ENCODE results near the gene HSD11B1L. TPM values are rescaled to one million over a fixed set of nuclear protein-coding genes. Genes with fewer than 3 reads are reported as not detected.
"Not testable (repeated sequence)": the region's sequence is repeated elsewhere in the genome, so short reads cannot be mapped to it uniquely, and the experiment has no call there.

HSD11B1L gene
- total RNA-seq, 1 donor from 2014 or later = 6.6 TPM

GRCh38 chr19:5683177-5683886 is 2.5 kb downstream of the HSD11B1L start:
- H3K9me3 ChIP-seq = no peaks in the 10 kb centered on the region
- DNase-seq = no peak
- no peak for ATAC-seq
- intact Hi-C loops (cut with DNase I) = no loop called here
- peaks cover 16% of the 10 kb centered on the region for H3K4me1 ChIP-seq
- TF ChIP-seq, protein P1, sequence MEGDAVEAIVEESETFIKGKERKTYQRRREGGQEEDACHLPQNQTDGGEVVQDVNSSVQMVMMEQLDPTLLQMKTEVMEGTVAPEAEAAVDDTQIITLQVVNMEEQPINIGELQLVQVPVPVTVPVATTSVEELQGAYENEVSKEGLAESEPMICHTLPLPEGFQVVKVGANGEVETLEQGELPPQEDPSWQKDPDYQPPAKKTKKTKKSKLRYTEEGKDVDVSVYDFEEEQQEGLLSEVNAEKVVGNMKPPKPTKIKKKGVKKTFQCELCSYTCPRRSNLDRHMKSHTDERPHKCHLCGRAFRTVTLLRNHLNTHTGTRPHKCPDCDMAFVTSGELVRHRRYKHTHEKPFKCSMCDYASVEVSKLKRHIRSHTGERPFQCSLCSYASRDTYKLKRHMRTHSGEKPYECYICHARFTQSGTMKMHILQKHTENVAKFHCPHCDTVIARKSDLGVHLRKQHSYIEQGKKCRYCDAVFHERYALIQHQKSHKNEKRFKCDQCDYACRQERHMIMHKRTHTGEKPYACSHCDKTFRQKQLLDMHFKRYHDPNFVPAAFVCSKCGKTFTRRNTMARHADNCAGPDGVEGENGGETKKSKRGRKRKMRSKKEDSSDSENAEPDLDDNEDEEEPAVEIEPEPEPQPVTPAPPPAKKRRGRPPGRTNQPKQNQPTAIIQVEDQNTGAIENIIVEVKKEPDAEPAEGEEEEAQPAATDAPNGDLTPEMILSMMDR (IDR thresholded peaks at IDR 0.05) = no peak
- no peak overlapping the region for H3K27ac ChIP-seq
- H3K27me3 ChIP-seq = no peaks in the 10 kb centered on the region
- H3K36me3 ChIP-seq = no peaks in the 10 kb centered on the region
- H3K4me3 ChIP-seq = no peak overlapping the region

DNA sequence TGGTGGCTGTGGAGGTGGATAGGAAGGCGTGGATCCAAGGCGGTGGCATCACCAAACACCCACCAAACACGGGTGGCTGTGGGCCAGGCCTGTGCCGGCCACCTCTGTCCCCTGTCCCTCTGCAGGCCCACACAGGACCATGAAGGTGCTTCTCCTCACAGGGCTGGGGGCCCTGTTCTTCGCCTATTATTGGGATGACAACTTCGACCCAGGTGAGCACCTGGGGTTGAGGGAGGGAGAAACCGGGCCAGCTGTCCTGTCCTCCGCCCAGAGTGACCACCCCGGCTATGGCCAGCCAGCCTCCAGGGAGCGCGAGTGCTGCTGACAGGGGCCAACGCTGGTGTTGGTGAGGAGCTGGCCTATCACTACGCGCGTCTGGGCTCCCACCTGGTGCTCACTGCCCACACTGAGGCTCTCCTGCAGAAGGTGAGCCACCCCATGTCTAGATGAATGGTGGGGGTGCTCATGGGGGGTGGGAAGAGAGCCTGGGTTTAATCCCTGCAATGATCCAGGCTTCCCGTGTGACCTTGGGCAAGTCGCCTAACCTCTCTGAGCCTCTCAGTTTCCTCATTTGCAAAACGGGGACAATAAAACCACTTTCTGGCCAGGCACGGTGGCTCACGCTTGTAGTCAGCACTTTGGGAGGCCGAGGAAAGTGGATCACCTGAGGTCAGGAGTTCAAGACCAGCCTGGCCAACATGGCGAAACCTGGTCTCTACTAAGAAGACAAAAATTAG is 4.0 kb downstream of the HSD11B1L start:
- no peaks in the 10 kb centered on the region for H3K9me3 ChIP-seq
- intact Hi-C loops (cut with DNase I) = no loop called here
- peaks cover 8% of the 10 kb centered on the region for H3K4me1 ChIP-seq
- H3K27ac ChIP-seq = no peak overlapping the region
- no peak for ATAC-seq
- TF ChIP-seq, protein P1 (IDR thresholded peaks at IDR 0.05) = no peak
- no peak overlapping the region for H3K4me3 ChIP-seq
- no peaks in the 10 kb centered on the region for H3K27me3 ChIP-seq
- no peak for DNase-seq
- H3K36me3 ChIP-seq = no peaks in the 10 kb centered on the region

GRCh38 chr19:5686326-5686646 is 5.5 kb downstream of the HSD11B1L start:
- H3K27ac ChIP-seq = peak overlapping the region; percentile 70
- H3K36me3 ChIP-seq = no peaks in the 10 kb centered on the region
- no peaks in the 10 kb centered on the region for H3K9me3 ChIP-seq
- TF ChIP-seq, protein P1 (IDR thresholded peaks at IDR 0.05) = no peak
- no peaks in the 10 kb centered on the region for H3K27me3 ChIP-seq
- intact Hi-C loops (cut with DNase I) = no loop called here
- ATAC-seq = no peak
- H3K4me3 ChIP-seq = peak overlapping the region; percentile 65
- no peak for DNase-seq
- peaks cover 4% of the 10 kb centered on the region for H3K4me1 ChIP-seq

DNA sequence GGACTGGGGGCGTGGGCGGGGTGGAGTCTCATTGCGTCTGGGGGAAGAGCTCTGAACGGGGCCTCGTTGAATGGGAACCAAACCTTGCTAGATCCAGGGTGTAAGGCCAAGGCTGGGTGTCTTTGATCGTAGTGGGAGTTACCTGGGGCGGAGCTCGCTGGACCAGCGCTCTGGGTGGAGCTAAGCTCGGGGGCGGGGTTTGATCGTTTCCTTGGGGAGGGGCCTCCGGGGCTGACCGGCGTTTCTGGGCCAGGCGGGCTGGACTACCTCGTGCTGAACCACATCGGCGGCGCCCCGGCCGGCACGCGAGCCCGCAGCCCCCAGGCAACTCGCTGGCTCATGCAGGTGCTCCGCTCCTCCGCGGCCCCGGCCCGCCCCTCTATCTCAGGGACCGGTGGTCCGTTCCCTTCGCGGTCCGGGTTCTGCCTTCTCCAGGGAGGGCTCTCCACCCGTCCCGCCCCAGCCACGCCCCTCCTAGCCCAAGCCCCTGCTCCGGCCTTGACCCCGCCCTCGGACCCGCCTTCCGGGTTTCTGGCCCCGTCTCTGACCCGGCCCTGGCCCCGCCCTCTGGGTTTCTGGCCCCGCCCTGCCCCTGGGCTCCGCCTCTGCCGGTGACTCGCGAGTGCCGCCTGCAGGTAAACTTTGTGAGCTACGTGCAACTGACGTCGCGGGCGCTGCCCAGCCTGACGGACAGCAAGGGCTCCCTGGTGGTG is 6.0 kb downstream of the HSD11B1L start:
- Histone ChIP-seq H3K27me3 (no peaks in the 10 kb centered on the region), H3K36me3 (peaks cover 3% of the 10 kb centered on the region), H3K27ac (peak overlapping the region; percentile 70), H3K4me3 (peak overlapping the region; percentile 65), H3K9me3 (no peaks in the 10 kb centered on the region), H3K4me1 (peaks cover 5% of the 10 kb centered on the region)
- TF ChIP-seq, protein P1 (IDR thresholded peaks at IDR 0.05) = peak; percentile 73
- ATAC-seq (peak; percentile 91), DNase-seq (peak; percentile 100)
- intact Hi-C loops (cut with DNase I) = no loop called here

DNA sequence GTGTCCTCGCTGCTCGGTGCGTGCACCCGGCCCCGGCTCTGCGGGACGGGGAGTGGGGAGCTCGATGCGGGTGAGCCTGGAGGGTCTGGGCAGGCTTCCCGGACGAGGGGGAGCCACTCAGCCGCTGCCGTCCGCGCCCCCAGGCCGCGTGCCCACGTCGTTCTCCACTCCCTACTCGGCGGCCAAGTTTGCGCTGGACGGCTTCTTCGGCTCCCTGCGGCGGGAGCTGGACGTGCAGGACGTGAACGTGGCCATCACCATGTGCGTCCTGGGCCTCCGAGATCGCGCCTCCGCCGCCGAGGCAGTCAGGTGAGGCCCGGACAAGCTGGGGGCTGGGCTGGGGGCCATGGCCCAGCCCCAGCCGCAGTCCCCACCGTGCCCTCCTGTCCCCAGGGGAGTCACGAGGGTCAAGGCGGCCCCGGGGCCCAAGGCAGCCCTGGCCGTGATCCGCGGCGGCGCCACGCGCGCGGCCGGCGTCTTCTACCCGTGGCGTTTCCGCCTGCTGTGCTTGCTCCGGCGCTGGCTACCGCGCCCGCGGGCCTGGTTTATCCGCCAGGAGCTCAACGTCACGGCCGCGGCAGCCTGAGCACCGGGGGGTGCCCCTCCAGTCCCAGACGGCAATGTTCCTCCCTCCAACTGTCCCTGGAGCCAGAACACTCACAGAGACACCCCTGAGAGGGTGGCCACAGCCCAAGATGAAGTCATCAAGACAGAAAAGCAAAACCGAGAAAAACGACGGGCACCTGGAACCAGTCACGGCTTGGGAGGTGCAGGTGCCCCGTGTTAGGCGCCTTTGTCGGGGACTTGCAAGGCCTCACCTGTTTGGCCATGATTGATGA is 6.8 kb downstream of the HSD11B1L start:
- ATAC-seq = no peak
- intact Hi-C loops (cut with DNase I) = no loop called here
- peaks cover 13% of the 10 kb centered on the region for H3K4me1 ChIP-seq
- TF ChIP-seq, protein P1 (IDR thresholded peaks at IDR 0.05) = no peak
- H3K9me3 ChIP-seq = no peaks in the 10 kb centered on the region
- peak; percentile 65 for DNase-seq
- H3K4me3 ChIP-seq = peak overlapping the region; percentile 65
- peaks cover 10% of the 10 kb centered on the region for H3K36me3 ChIP-seq
- no peaks in the 10 kb centered on the region for H3K27me3 ChIP-seq
- H3K27ac ChIP-seq = peak overlapping the region; percentile 66

GRCh38 chr19:5688262-5688881 is 7.5 kb downstream of the HSD11B1L start:
- ATAC-seq; H3K27ac ChIP-seq; H3K27me3 ChIP-seq; H3K4me3 ChIP-seq; H3K9me3 ChIP-seq; intact Hi-C loops (cut with DNase I): not testable (repeated sequence)
- Histone ChIP-seq H3K4me1 (peaks cover 13% of the 10 kb centered on the region), H3K36me3 (peaks cover 18% of the 10 kb centered on the region)
- DNase-seq = peak; percentile 51
